ENCODE results near the gene ZNF385B.
A peak's percentile ranks its signal among the peaks of the same experiment; 100 is the strongest.
"Not testable (repeated sequence)": the region's sequence is repeated elsewhere in the genome, so short reads cannot be mapped to it uniquely, and the experiment has no call there.

Gene ZNF385B

DNA sequence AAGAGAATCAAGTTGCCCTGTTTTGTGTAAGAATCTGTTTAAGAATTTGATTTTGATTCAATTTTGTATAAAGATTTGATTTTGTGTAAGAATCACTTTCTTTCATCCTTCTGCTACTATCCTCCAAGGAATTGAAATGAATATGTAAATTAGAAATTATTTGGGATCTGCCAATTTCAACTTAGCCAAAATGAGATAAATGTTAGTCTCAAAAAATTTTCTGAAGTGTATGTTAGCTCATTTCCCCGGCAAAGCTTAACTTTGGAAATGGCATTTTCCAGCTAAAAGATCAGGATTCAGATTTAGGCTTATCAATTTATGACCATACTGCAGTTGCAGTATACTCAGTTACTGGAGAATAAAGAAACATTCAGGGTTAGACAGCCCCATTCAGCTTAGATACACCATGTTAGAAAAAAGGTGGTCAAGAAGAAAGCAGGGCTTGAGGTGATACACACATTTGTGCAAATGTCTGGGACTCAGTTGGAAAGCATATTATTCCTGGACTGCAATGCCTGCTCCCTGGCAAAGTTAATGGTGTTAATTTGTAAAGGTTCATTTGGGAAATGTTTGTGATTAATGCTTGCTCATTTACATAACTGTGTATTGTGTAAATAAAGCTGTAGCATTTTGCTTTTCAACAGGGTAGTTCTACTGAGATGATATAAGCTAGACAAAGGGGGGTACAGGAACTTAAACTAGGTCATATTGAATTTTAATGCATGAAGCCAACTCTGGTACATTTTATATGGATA, 349.0 kb downstream of the ZNF385B start:
- no peak for DNase-seq (ENCODE audit: low read depth in 2 of 2)

GRCh38 chr2:179511105-179511789, 350.2 kb downstream of the ZNF385B start:
- no peak for DNase-seq (ENCODE audit: low read depth in 2 of 2)

DNA sequence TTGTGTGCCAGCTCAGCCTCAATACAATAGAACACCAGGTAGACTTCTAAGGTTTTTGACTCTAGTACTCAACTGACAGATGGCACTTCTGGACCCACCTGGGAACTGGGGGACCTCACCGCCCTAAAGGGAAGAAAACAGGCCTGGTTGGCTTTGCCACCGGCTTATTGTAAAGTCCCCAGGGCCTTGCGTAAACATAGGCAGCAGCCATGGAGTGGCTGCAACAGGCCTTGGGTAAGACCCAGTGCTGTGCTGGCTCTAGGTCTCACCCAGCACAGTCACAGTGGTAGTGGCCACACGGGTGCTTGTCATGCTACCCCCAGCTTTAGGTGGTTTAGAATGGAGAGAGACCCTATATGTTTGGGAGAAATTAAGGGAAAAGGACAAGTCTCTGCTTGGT, 366.1 kb downstream of the ZNF385B start:
- no peak for DNase-seq (ENCODE audit: low read depth in 2 of 2)

DNA sequence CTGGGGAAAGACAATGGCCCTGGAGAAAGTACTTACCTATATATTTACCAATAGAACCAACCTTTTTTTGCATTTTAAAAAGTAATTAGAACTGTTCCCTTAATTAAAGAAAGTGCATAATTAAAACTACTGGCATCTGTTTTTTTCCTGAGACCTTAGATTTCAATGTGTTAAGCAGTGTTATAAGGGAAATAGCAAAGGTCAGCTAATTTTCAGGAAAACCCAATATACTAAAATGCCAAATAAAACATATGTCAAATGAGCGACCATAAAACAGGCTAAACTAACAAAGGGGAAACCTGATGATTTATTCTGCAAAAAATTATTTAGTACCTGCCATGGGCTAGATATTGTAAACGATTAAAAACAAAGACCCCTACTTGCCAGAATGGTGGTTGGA, 372.8 kb downstream of the ZNF385B start:
- no peak for DNase-seq (ENCODE audit: low read depth in 2 of 2)

DNA sequence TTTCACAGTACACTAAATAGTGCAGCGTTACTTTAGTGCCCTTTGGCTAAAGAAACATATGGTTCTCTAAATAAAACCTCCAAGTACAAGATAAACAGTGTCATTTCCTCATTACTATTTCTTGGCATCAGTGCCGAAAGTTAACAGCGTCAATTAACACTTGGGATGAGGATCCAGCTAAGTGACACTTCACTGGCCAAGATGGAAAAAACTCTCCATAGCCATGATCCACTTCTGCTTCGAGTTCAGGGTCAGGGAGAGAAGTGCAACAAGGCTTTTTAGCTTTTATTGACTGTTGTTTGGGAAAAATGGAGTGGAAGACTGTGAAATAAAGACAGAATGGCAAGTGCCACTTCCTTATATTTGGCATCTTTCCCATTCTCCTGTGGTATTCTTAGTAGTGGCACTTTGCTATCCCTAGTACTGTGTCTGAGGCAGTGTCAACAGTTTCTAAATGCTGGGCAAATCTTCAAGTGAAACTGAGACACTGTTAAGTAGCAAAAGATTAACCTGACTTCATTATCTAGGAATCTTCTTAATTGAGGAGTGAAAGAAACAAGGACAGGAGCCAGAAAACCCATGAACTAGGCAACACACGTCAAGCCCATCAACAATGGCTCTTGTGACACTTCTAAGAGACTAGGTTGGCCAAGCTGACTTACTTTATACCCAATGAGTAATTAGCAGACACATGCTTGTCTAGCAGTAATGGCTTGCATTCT, 374.2 kb downstream of the ZNF385B start:
- no peak for DNase-seq (ENCODE audit: low read depth in 2 of 2)

DNA sequence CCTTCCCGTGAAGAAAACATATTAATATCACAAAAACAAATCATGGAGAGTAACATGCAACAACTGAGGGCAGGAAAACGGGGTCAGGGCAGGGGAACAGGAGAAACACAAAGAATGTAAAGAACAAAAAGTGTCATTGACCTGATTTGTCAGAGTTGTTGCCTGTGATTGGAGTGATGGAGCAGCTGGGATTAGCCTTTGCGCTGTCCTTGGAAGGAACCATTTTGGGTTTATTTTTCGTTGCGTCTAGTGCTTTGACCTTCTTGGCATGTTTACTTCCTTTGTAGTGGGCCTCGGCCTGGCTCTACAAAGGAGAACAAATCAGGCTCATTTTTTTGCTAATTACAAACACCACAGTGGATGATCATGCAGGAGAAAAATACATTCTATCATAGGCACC, 378.3 kb downstream of the ZNF385B start:
- DNase-seq (ENCODE audit: low read depth in 2 of 2): no peak

- no peak for DNase-seq (ENCODE audit: low read depth in 2 of 2)
Measured at GRCh38 chr2:179479947-179480346, 381.5 kb downstream of the ZNF385B start.

DNA sequence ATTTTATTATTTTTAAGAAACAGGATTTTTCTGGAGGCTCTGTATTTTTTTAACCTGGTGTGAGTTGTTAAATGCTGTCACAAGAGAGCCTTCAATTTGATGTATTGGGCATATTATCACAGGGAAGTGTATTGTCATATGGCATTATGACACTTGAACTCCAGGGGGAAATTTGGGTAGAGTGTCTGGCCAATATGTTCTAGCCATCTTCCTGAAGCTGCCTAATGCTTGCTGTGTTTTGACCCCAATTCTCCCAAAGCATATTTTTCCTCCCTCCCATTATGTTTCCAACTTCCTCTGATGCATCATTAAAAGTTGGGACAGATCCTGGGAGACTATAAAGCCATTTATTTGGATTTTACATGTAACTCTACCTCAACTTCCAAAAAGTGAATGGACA, 382.6 kb downstream of the ZNF385B start:
- no peak for DNase-seq (ENCODE audit: low read depth in 2 of 2)

DNA sequence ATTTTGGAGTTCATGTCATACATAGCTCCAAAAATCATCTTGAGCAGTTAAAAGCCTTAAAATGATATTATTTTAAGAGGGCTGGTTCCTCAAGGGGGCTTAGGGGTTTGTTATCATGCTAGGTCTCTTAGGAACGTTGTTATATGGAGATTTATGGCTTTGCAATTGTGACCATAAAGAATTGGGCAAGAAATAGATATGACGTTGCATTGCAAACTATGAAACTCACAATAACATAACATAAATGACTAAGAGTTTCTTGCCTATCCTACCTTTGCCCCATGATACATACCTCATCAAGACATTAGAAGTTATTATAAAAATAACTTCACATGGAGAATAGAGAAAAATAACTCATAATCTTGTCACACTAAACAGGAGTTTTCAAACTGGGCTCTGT, 390.4 kb downstream of the ZNF385B start:
- DNase-seq (ENCODE audit: low read depth in 2 of 2): no peak

- no peak for DNase-seq (ENCODE audit: low read depth in 2 of 2)
Measured at GRCh38 chr2:179470089-179470488, 391.3 kb downstream of the ZNF385B start.

DNA sequence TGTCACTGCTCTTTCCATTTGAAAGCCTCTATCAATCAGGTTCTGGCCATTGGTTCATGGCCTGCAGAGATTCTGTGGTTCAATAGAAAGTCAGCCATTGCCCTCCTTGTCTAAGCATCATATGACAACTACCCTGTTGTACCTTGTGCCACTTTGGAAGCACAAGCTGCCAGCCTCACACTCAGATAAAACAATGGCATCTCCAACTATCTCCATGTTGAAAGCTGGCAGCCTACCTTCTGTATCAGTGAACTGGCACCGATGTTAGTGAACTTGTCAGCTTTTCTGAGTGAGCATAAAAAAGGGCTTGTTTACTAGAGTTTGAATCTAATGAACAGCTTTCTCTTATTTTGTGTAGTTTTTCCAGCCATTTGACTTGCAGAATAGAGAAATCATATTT, 393.5 kb downstream of the ZNF385B start:
- DNase-seq (ENCODE audit: low read depth in 2 of 2): no peak

GRCh38 chr2:179467111-179467510, 394.3 kb downstream of the ZNF385B start:
- no peak for DNase-seq (ENCODE audit: low read depth in 2 of 2)

- no peak for DNase-seq (ENCODE audit: low read depth in 2 of 2)
Measured at GRCh38 chr2:179461420-179461819, 400.0 kb downstream of the ZNF385B start.

- DNase-seq (ENCODE audit: low read depth in 2 of 2): peak in 1 of 2 donors; percentile 5
Measured at GRCh38 chr2:179460181-179460929, 401.1 kb downstream of the ZNF385B start.

DNA sequence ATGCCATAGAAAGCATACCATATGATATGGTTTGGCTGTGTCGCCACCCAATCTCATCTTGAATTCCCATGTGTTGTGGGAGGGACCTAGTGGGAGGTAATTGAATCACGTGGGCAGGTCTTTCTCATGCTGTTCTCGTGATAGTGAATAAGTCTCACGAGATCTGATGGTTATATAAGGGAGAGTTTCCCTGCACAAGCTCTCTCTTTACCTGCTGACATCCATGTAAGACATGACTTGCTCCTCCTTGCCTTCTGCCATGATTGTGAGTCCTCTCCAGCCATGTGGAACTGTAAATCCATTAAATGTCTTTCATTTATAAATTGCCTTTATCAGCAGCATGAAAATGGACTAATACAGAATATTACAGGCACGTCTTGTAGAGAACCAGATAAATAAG, 403.3 kb downstream of the ZNF385B start:
- not testable (repeated sequence) for DNase-seq (ENCODE audit: low read depth in 2 of 2)

GRCh38 chr2:179455824-179456223, 405.6 kb downstream of the ZNF385B start:
- no peak for DNase-seq (ENCODE audit: low read depth in 2 of 2)

- DNase-seq (ENCODE audit: low read depth in 2 of 2): no peak
Measured at GRCh38 chr2:179455172-179455524, 406.3 kb downstream of the ZNF385B start.

GRCh38 chr2:179454443-179455171, 406.8 kb downstream of the ZNF385B start:
- no peak for DNase-seq (ENCODE audit: low read depth in 2 of 2)

- DNase-seq (ENCODE audit: low read depth in 2 of 2): no peak
Measured at GRCh38 chr2:179449010-179449409, 412.4 kb downstream of the ZNF385B start.

DNA sequence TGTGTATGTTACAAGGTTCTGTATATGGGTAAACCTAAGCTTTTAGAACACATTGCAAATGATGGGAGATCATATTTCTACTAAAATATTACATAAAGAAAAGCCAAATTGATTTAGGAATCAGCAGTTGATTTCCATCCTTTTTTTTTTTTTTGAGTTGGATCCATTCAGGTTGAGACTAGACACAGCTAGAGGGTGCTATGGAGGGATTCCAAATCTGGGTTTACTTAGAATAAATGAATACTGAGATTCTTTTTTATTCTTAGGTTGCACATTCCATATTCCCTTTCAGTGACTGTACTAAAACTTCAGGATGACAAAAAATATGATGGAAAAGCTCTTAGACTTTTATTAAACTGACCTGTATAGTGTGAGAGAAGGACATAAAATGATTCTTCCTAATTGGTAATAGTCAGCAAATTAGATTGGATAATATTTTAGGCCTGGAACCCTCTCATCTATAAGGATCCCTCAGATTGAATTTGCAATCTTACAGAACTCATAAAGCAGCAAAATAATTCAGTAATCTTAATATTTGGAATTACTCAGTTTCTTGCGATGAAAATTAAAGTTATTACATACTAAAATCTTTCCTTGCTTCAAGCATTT, 413.5 kb downstream of the ZNF385B start:
- no peak for DNase-seq (ENCODE audit: low read depth in 2 of 2)

GRCh38 chr2:179447421-179447820, 414.0 kb downstream of the ZNF385B start:
- DNase-seq (ENCODE audit: low read depth in 2 of 2): no peak

Data from stimulated activated CD4-positive, alpha-beta T cell treated with anti-CD3 and anti-CD28 coated beads, Interleukin-15, amount 100 ng/mL, for 48 hours (primary cell).